Measurements from ENCODE around the gene BMS1. TPM values are rescaled to one million over a fixed set of nuclear protein-coding genes. Genes with fewer than 3 reads are reported as not detected.

BMS1 gene
- total RNA-seq, 8 experiments from 2014 or later = 10.3 to 27.7 (median 18.7) TPM

DNA sequence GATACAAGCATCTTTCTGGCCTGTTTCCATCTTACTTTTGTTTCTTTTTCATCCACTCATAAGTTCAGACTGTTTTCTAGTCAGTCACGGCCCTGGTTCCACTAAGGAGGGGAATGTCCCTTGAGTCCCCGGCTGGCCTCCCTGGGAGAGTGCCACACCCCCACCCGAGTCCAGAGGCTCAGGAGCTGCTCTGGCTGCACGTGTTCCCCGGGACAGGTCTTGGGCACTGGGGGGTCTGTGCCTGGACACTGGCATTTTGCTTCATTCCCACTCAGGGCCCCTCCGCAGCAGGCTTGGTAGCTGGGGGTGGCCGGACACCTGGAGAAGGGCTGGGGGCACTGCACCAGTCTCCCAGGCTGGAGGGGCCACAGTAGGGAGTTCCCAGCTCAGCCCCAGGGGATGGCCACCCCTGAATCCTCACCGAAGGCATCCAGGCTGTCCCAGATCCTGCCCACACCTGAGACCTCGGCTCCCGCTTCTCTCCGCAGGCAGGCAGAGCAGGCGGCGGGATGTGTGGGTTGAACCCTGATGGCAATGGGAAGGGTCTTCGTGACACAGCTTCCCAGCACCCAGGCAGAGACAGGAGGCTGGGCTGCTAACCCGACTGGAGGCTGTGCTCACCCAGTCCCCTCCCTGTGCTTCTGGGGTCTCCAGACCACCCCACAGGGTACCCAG is 92.3 kb downstream of the BMS1 start:
- ATAC-seq (replicated peaks in 6 of 8) = no peak
- Histone ChIP-seq H3K4me3 (no peak overlapping the region), H3K27ac (no peak overlapping the region), H3K4me1 (replicated peaks in 1 of 2) (peaks cover 0 to 4% of the 10 kb centered on the region in 2 donors)
- in situ Hi-C loops (cut with MboI; ENCODE audit: low pct_unique_long_range_greater_than_20kb in 2 of 9, low sequenced_read_pairs in 9 of 9, unreplicated experiment in 9 of 9) = loop anchor here in 8 of 9 experiments (10.0 to 25.0 kb wide), 3 partner anchors 212 to 237 kb away; partner anchors contain the start of gene RET (in 1 of the 8)
- WGBS, 10 experiments = 54 to 88% (median 67%) methylated on average over 1 to 11 of the region's 15 CpGs; no CpG with 5 or more reads in 5 of the 10 experiments

- in situ Hi-C loops (cut with MboI; ENCODE audit: low pct_unique_long_range_greater_than_20kb in 2 of 9, low sequenced_read_pairs in 9 of 9, unreplicated experiment in 9 of 9) = loop anchor here in 1 of 9 experiments (10.0 kb wide), 1 partner anchor 219 kb away; no protein-coding TSS in a partner anchor
- Histone ChIP-seq H3K4me3 (no peak overlapping the region), H3K27ac (peak overlapping the region in 1 of 2 donors; percentile 57), H3K4me1 (replicated peaks in 1 of 2) (peaks cover 0 to 4% of the 10 kb centered on the region in 2 donors)
- 0 to 67% (median 57%) methylated on average over 1 to 2 of the region's 5 CpGs; no CpG with 5 or more reads in 5 of the 10 experiments for WGBS, 10 experiments
- ATAC-seq (replicated peaks in 6 of 8) = peak in 5 of 8 experiments; percentile 1 to 20 (median 6)
These were observed 92.8 kb downstream of the BMS1 start for GRCh38 chr10:42875388-42875755.

GRCh38 chr10:42875798-42876341 is 93.3 kb downstream of the BMS1 start:
- no peak overlapping the region for H3K4me3 ChIP-seq
- peak overlapping the region in 1 of 2 donors; percentile 57 for H3K27ac ChIP-seq
- peak in 7 of 8 experiments; percentile 90 to 99 (median 98) for ATAC-seq (replicated peaks in 6 of 8)
- peaks cover 0 to 4% of the 10 kb centered on the region in 2 donors for H3K4me1 ChIP-seq (replicated peaks in 1 of 2)
- in situ Hi-C loops (cut with MboI; ENCODE audit: low pct_unique_long_range_greater_than_20kb in 2 of 9, low sequenced_read_pairs in 9 of 9, unreplicated experiment in 9 of 9) = loop anchor here in 1 of 9 experiments (10.0 kb wide), 1 partner anchor 219 kb away; no protein-coding TSS in a partner anchor
- 0 to 50% (median 25%) methylated on average over 2 to 11 of the region's 12 CpGs; no CpG with 5 or more reads in 1 of the 10 experiments for WGBS, 10 experiments

DNA sequence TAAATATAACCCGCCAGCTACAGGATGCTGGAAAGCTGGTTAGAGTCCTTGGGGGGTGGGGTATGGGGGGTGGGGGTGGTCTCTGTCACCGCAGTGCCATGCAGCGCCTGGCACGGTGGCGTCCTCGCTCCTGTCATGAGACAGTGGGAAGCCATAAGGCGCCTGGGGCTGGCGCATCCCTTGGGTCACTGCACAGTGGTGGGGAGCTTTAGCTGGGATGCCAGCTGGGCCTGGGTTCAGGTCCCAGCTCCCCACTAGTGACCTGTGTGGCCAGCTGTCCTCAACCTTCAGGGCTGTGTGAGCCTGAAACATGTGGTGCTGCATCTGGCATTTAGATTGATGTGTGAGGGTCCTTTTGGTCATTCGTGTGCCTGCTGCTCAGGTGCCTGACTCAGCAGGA is 93.9 kb downstream of the BMS1 start:
- no peak for ATAC-seq (replicated peaks in 6 of 8)
- Histone ChIP-seq H3K27ac (peak overlapping the region in 1 of 2 donors; percentile 39), H3K4me3 (no peak overlapping the region), H3K4me1 (replicated peaks in 1 of 2) (peaks cover 0 to 4% of the 10 kb centered on the region in 2 donors)
- in situ Hi-C loops (cut with MboI; ENCODE audit: low pct_unique_long_range_greater_than_20kb in 2 of 9, low sequenced_read_pairs in 9 of 9, unreplicated experiment in 9 of 9) = loop anchor here in 1 of 9 experiments (10.0 kb wide), 1 partner anchor 218 kb away; no protein-coding TSS in a partner anchor
- 57 to 80% (median 71%) methylated on average over 1 of the region's 9 CpGs; no CpG with 5 or more reads in 7 of the 10 experiments for WGBS, 10 experiments

- H3K4me1 ChIP-seq (replicated peaks in 1 of 2) = peaks cover 0 to 4% of the 10 kb centered on the region in 2 donors
- WGBS, 10 experiments = 39 to 100% (median 70%) methylated on average over 1 to 5 of the region's 6 CpGs; no CpG with 5 or more reads in 2 of the 10 experiments
- in situ Hi-C loops (cut with MboI; ENCODE audit: low pct_unique_long_range_greater_than_20kb in 2 of 9, low sequenced_read_pairs in 9 of 9, unreplicated experiment in 9 of 9) = loop anchor here in 1 of 9 experiments (10.0 kb wide), 1 partner anchor 218 kb away; no protein-coding TSS in a partner anchor
- no peak overlapping the region for H3K4me3 ChIP-seq
- H3K27ac ChIP-seq = no peak overlapping the region
- no peak for ATAC-seq (replicated peaks in 6 of 8)
These were observed 94.3 kb downstream of the BMS1 start for GRCh38 chr10:42876945-42877344.

GRCh38 chr10:42877496-42878030 is 95.0 kb downstream of the BMS1 start:
- Histone ChIP-seq H3K27ac (no peak overlapping the region), H3K4me1 (replicated peaks in 1 of 2) (peaks cover 0 to 4% of the 10 kb centered on the region in 2 donors), H3K4me3 (no peak overlapping the region)
- 14 to 92% (median 67%) methylated on average over 1 to 2 of the region's 4 CpGs; no CpG with 5 or more reads in 4 of the 10 experiments for WGBS, 10 experiments
- no peak for ATAC-seq (replicated peaks in 6 of 8)
- in situ Hi-C loops (cut with MboI; ENCODE audit: low pct_unique_long_range_greater_than_20kb in 2 of 9, low sequenced_read_pairs in 9 of 9, unreplicated experiment in 9 of 9) = loop anchor here in 1 of 9 experiments (10.0 kb wide), 1 partner anchor 217 kb away; no protein-coding TSS in a partner anchor

DNA sequence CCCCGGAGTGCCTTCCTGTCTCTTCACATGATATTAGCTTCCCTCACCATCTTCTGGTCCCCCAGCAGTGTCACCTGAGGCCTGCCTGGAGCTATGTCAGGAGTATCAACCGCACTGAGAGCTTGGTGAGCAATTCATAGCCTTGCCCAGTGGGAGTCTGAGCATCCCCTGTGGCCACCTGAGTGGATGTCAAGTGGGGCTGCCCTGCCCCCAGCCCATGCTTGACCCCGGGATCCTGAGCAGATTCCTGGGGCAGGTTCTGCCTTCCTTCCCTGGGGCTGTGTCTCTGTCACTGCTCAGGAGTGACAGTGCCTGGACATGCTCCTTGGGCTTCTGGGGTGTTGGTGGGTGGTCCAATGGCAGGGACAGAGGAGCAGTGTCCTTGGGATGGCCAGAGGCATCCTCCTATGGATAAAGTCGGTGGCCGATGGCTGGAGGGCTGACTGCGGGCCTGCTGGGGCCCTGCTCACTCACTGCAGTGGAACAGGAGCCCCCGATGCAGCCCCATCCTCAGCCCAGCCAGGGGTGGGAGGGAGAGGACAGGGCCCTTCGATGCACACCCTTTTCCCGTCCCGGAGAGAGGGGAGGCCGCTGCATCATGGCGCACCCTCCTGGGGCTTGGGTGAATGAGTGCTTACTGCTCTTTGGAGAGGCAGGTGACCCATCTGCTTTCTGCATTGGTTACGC is 95.7 kb downstream of the BMS1 start:
- in situ Hi-C loops (cut with MboI; ENCODE audit: low pct_unique_long_range_greater_than_20kb in 2 of 9, low sequenced_read_pairs in 9 of 9, unreplicated experiment in 9 of 9) = loop anchor here in 1 of 9 experiments (10.0 kb wide), 1 partner anchor 217 kb away; no protein-coding TSS in a partner anchor
- no peak for ATAC-seq (replicated peaks in 6 of 8)
- no peak overlapping the region for H3K4me3 ChIP-seq
- no peak overlapping the region for H3K27ac ChIP-seq
- peaks cover 0 to 4% of the 10 kb centered on the region in 2 donors for H3K4me1 ChIP-seq (replicated peaks in 1 of 2)
- 40 to 67% (median 48%) methylated on average over 1 to 4 of the region's 13 CpGs; no CpG with 5 or more reads in 6 of the 10 experiments for WGBS, 10 experiments

GRCh38 chr10:42878821-42879195 is 96.2 kb downstream of the BMS1 start:
- no peak for ATAC-seq (replicated peaks in 6 of 8)
- in situ Hi-C loops (cut with MboI; ENCODE audit: low pct_unique_long_range_greater_than_20kb in 2 of 9, low sequenced_read_pairs in 9 of 9, unreplicated experiment in 9 of 9) = loop anchor here in 1 of 9 experiments (10.0 kb wide), 1 partner anchor 216 kb away; no protein-coding TSS in a partner anchor
- Histone ChIP-seq H3K4me1 (replicated peaks in 1 of 2) (peaks cover 0 to 4% of the 10 kb centered on the region in 2 donors), H3K27ac (no peak overlapping the region), H3K4me3 (no peak overlapping the region)
- WGBS, 10 experiments = 19 to 64% methylated on average over 2 to 3 of the region's 3 CpGs; no CpG with 5 or more reads in 8 of the 10 experiments

GRCh38 chr10:42879380-42880254 is 97.0 kb downstream of the BMS1 start:
- no peak for ATAC-seq (replicated peaks in 6 of 8)
- Histone ChIP-seq H3K4me3 (no peak overlapping the region), H3K4me1 (replicated peaks in 1 of 2) (peaks cover 0 to 4% of the 10 kb centered on the region in 2 donors), H3K27ac (no peak overlapping the region)
- WGBS, 10 experiments = 60 to 75% (median 60%) methylated on average over 1 to 6 of the region's 30 CpGs; no CpG with 5 or more reads in 6 of the 10 experiments
- in situ Hi-C loops (cut with MboI; ENCODE audit: low pct_unique_long_range_greater_than_20kb in 2 of 9, low sequenced_read_pairs in 9 of 9, unreplicated experiment in 9 of 9) = loop anchor here in 1 of 9 experiments (10.0 kb wide), 1 partner anchor 215 kb away; no protein-coding TSS in a partner anchor

DNA sequence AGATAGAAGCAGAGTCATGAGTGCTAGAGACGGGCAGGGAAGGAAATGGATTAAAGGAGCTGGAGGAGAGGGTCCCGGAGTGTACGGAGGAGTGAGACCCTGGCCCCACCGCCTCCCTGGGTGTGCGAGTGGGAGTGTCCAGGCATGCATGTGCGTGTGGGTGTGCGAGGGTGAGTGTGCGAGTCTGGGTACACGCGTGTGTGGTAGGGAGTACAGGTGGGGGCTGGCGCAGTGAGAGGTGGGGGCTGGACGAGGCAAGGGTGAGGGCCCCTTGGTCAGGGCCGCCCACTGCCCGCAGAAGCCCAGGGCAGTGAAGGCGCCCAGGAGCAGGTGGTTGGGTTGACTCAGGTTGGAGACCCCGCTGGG is 97.6 kb downstream of the BMS1 start:
- WGBS, 10 experiments = 0 to 90% (median 53%) methylated on average over 1 to 6 of the region's 16 CpGs; no CpG with 5 or more reads in 4 of the 10 experiments
- Histone ChIP-seq H3K4me1 (replicated peaks in 1 of 2) (peaks cover 0 to 4% of the 10 kb centered on the region in 2 donors), H3K4me3 (no peak overlapping the region), H3K27ac (no peak overlapping the region)
- in situ Hi-C loops (cut with MboI; ENCODE audit: low pct_unique_long_range_greater_than_20kb in 2 of 9, low sequenced_read_pairs in 9 of 9, unreplicated experiment in 9 of 9) = no loop called here
- ATAC-seq (replicated peaks in 6 of 8) = no peak

- WGBS, 10 experiments = 0 to 100% (median 76%) methylated on average over 1 to 3 of the region's 3 CpGs; no CpG with 5 or more reads in 1 of the 10 experiments
- ATAC-seq (replicated peaks in 6 of 8) = no peak
- in situ Hi-C loops (cut with MboI; ENCODE audit: low pct_unique_long_range_greater_than_20kb in 2 of 9, low sequenced_read_pairs in 9 of 9, unreplicated experiment in 9 of 9) = no loop called here
These were observed 100.0 kb downstream of the BMS1 start for GRCh38 chr10:42882597-42882996.

More at GRCh38 chr10:42882597-42882996, 100.0 kb downstream of the BMS1 start:
- Histone ChIP-seq H3K4me1 (replicated peaks in 1 of 2) (no peaks in the 10 kb centered on the region), H3K4me3 (no peak overlapping the region), H3K27ac (no peak overlapping the region)
